ENCODE results near the gene GARIN5A. TPM values are rescaled to one million over a fixed set of nuclear protein-coding genes. Genes with fewer than 3 reads are reported as not detected.

Gene GARIN5A
- total RNA-seq, 3 donors from 2014 or later, result 1.7 to 3.0 (median 2.6) TPM

Other genes with a start within 250 kb of the GARIN5A start
- 1 to 10 TPM in 2 of 3 donors, under 1 TPM in 1; 0.49 to 1.5 (median 1.1) TPM for gene KCNC3, start 147.5 kb downstream of the GARIN5A start, total RNA-seq
- gene NAPSA, start 111.2 kb downstream of the GARIN5A start, total RNA-seq, result 1 to 10 TPM; 1.8 to 3.2 (median 2.0) TPM
- gene NR1H2, start 100.4 kb downstream of the GARIN5A start, total RNA-seq, result 10 to 100 TPM; 69.7 to 99.5 (median 85.0) TPM
- gene POLD1, start 92.5 kb downstream of the GARIN5A start, total RNA-seq, result 10 to 100 TPM; 20.8 to 27.9 (median 22.9) TPM
- gene SPIB, start 57.9 kb downstream of the GARIN5A start, total RNA-seq, result 10 to 100 TPM; 21.5 to 83.1 (median 61.6) TPM
- gene MYBPC2, start 44.0 kb downstream of the GARIN5A start, total RNA-seq, result under 1 TPM in 2 of 3 donors, not detected in 1; 0.10 to 0.14 TPM
- 100 to 1,000 TPM in 2 of 3 donors, 10 to 100 TPM in 1; 79.6 to 121 (median 108) TPM for gene EMC10, start 341 bp downstream of the GARIN5A start, total RNA-seq
- gene JOSD2, start 34.3 kb upstream of the GARIN5A start, total RNA-seq, result 10 to 100 TPM; 33.4 to 41.2 (median 37.2) TPM
- gene ASPDH, start 37.1 kb upstream of the GARIN5A start, total RNA-seq, result not detected
- gene LRRC4B, start 91.6 kb upstream of the GARIN5A start, total RNA-seq, result 1 to 10 TPM in 2 of 3 donors, under 1 TPM in 1; 0.52 to 4.8 (median 1.3) TPM
- gene SYT3, start 163.0 kb upstream of the GARIN5A start, total RNA-seq, result 1 to 10 TPM in 1 of 3 donors, under 1 TPM in 1, not detected in 1; 0.14 to 1.2 TPM
- gene C19orf81, start 172.6 kb upstream of the GARIN5A start, total RNA-seq, result under 1 TPM in 1 of 3 donors, not detected in 2; 0.41 TPM
- 1 to 10 TPM in 1 of 3 donors, under 1 TPM in 1, not detected in 1; 0.55 to 1.1 TPM for gene SHANK1, start 243.0 kb upstream of the GARIN5A start, total RNA-seq
- gene CLEC11A, start 246.5 kb upstream of the GARIN5A start, total RNA-seq, result 1 to 10 TPM; 1.4 to 7.2 (median 4.9) TPM

Measured in mucosa of descending colon (tissue), 3 donors.